ENCODE measurements around the gene LILRB3. TPM values are rescaled to one million over a fixed set of nuclear protein-coding genes. Genes with fewer than 3 reads are reported as not detected.
"Not testable (repeated sequence)": the region's sequence is repeated elsewhere in the genome, so short reads cannot be mapped to it uniquely, and the experiment has no call there.

The LILRB3 gene
- total RNA-seq, 4 donors from 2014 or later: 3.0 to 5.3 TPM; not detected in 2

- H3K36me3 ChIP-seq: no peaks in the 10 kb centered on the region
- H3K27me3 ChIP-seq: no peaks in the 10 kb centered on the region
- intact Hi-C loops (cut with DNase I; ENCODE audit: low total_unique reads): no loop called here
- no peak for DNase-seq
- no peaks in the 10 kb centered on the region for H3K4me1 ChIP-seq
- no peaks in the 10 kb centered on the region for H3K9me3 ChIP-seq
- TF ChIP-seq POLR2A (IDR thresholded peaks at IDR 0.05) (no peak), CTCF (IDR thresholded peaks at IDR 0.05) (no peak)
- no peak overlapping the region for H3K4me3 ChIP-seq
- no peak overlapping the region for H3K27ac ChIP-seq
Observed at GRCh38 chr19:54247106-54247930, 24.5 kb upstream of the LILRB3 start.

GRCh38 chr19:54245936-54246335 lies 23.1 kb upstream of the LILRB3 start:
- DNase-seq: no peak
- TF ChIP-seq CTCF (IDR thresholded peaks at IDR 0.05): no peak
- intact Hi-C loops (cut with DNase I; ENCODE audit: low total_unique reads): no loop called here
- H3K27me3 ChIP-seq: no peaks in the 10 kb centered on the region
- H3K4me1 ChIP-seq: no peaks in the 10 kb centered on the region
- no peak overlapping the region for H3K27ac ChIP-seq
- no peaks in the 10 kb centered on the region for H3K9me3 ChIP-seq
- no peak overlapping the region for H3K4me3 ChIP-seq
- H3K36me3 ChIP-seq: no peaks in the 10 kb centered on the region

- H3K4me3 ChIP-seq; H3K9me3 ChIP-seq; H3K27ac ChIP-seq; H3K27me3 ChIP-seq; intact Hi-C loops (cut with DNase I; ENCODE audit: low total_unique reads); DNase-seq; H3K36me3 ChIP-seq; H3K4me1 ChIP-seq: not testable (repeated sequence)
Observed at GRCh38 chr19:54243809-54244208, 21.0 kb upstream of the LILRB3 start.

- H3K27ac ChIP-seq; H3K4me1 ChIP-seq; intact Hi-C loops (cut with DNase I; ENCODE audit: low total_unique reads); H3K4me3 ChIP-seq; H3K36me3 ChIP-seq; H3K27me3 ChIP-seq; H3K9me3 ChIP-seq; DNase-seq: not testable (repeated sequence)
Observed at GRCh38 chr19:54242646-54243045, 19.8 kb upstream of the LILRB3 start, which contains the start of gene LILRA6. LILRA6 (minus strand) TSS chr19:54242790.

GRCh38 chr19:54242234-54242633 lies 19.4 kb upstream of the LILRB3 start:
- H3K27ac ChIP-seq; DNase-seq; H3K4me3 ChIP-seq; H3K9me3 ChIP-seq; intact Hi-C loops (cut with DNase I; ENCODE audit: low total_unique reads); H3K4me1 ChIP-seq; H3K27me3 ChIP-seq; H3K36me3 ChIP-seq: not testable (repeated sequence)

GRCh38 chr19:54240372-54241336 lies 17.8 kb upstream of the LILRB3 start:
- H3K9me3 ChIP-seq; H3K4me3 ChIP-seq; DNase-seq; H3K4me1 ChIP-seq; H3K36me3 ChIP-seq; intact Hi-C loops (cut with DNase I; ENCODE audit: low total_unique reads); H3K27ac ChIP-seq; H3K27me3 ChIP-seq: not testable (repeated sequence)

GRCh38 chr19:54239491-54240371 lies 16.9 kb upstream of the LILRB3 start:
- H3K4me3 ChIP-seq; intact Hi-C loops (cut with DNase I; ENCODE audit: low total_unique reads); H3K27me3 ChIP-seq; H3K9me3 ChIP-seq; H3K27ac ChIP-seq; DNase-seq; H3K36me3 ChIP-seq; H3K4me1 ChIP-seq: not testable (repeated sequence)

Data from uterus (tissue), 4 donors.